Heart right ventricle (tissue), 16 donors: ENCODE results near the gene SH2D4B. TPM values are rescaled to one million over a fixed set of nuclear protein-coding genes. Genes with fewer than 3 reads are reported as not detected.
"Not testable (repeated sequence)": the region's sequence is repeated elsewhere in the genome, so short reads cannot be mapped to it uniquely, and the experiment has no call there.

Experiments used
- ATAC-seq, 8 donors: fragments of 200-7000 bp; cut with Tn5 transposase; one replicate each; pipeline ENCODE4 v1.9.1; 2020; ENCODE audit warnings: mild to moderate bottlenecking in 8 of 8, moderate library complexity in 8 of 8, moderate number of reproducible peaks in 1 of 8
- DNase-seq, 2 donors: peaks; one replicate each; pipeline ENCODE4 v3.0.0-alpha.2; 2020
- H3K27ac ChIP-seq, 10 donors: fragments of 200-600 bp; sonication (generic) in 2 of 10; one replicate each; pipeline versions ENCODE4 v1.5.0 to v1.8.0; 2020 to 2022; ENCODE audit warnings: mild to moderate bottlenecking in 3 of 10
- H3K27me3 ChIP-seq, 7 donors: fragments of 200-600 bp; one replicate each; pipeline ENCODE4 v1.8.0; 2021 to 2022; ENCODE audit warnings: mild to moderate bottlenecking in 2 of 7
- H3K36me3 ChIP-seq, 9 donors: fragments of 200-600 bp; sonication (generic) in 1 of 9; one replicate each; pipeline versions ENCODE4 v1.5.0 to v1.8.0; 2020 to 2022; ENCODE audit warnings: mild to moderate bottlenecking in 2 of 9
- H3K4me1 ChIP-seq, 9 donors: fragments of 200-600 bp; sonication (generic) in 1 of 9; one replicate each; pipeline versions ENCODE4 v1.5.0 to v1.8.0; 2020 to 2022; ENCODE audit warnings: mild to moderate bottlenecking in 4 of 9
- H3K4me3 ChIP-seq, 10 donors: fragments of 200-600 bp; sonication (generic) in 2 of 10; one replicate each; pipeline versions ENCODE4 v1.5.0 to v1.8.0; 2020 to 2022; ENCODE audit warnings: mild to moderate bottlenecking in 7 of 10, moderate library complexity in 2 of 10
- H3K9me3 ChIP-seq, 11 donors: fragments of 200-600 bp in 10 of 11; sonication (generic) in 2 of 11; one replicate each; pipeline versions ENCODE4 v1.5.0 to v1.8.0; 2013 to 2022; ENCODE audit warnings: mild to moderate bottlenecking in 2 of 11, control low read depth in 1 of 11, moderate library complexity in 1 of 11
- CTCF ChIP-seq, 9 donors: fragments of 200-600 bp; sonication (generic) in 2 of 9; IDR thresholded peaks; one replicate each; pipeline versions ENCODE4 v1.5.0 to v1.8.0; 2021 to 2022; ENCODE audit warnings: antibody characterized with exemption in 9 of 9, mild to moderate bottlenecking in 5 of 9, moderate library complexity in 1 of 9
- WGBS, 2 donors: extraction: QIAGEN DNeasy Blood & Tissue Kit; methylation state at CpG; one replicate each; pipeline ENCODE4 v1.1.7; 2013; ENCODE audit warnings: inconsistent platforms in 1 of 2; 5-methylcytosine and 5-hydroxymethylcytosine counted together
- intact Hi-C, 10 donors: fragments of 100-400 bp; cut with DNase I; formaldehyde crosslinking; loops; one replicate each; pipeline versions ENCODE4 v1.11.1 to v1.14.2; 2022
- polyA plus RNA-seq, 2 donors: library from polyadenylated mRNA; stranded (reverse); fragments of 200-250 nt; gene quantifications; one replicate each; pipeline ENCODE4 v1.2.3, GENCODE V29; 2013
- total RNA-seq, 10 donors: library from RNA; stranded (reverse); fragmentation: NEBNext Ultra II Directional in 3 of 10; extraction: Animal tissue kit (Norgen Biotek cat#: 25700) in 3 of 10; gene quantifications; one replicate each; pipeline versions ENCODE4 v1.2.1 to v1.2.4, GENCODE V29; 2021 to 2023
- donor health status: Arrhythmogenic right ventricular cardiomyopathy.
- donor health status: ischemic (EF 13 %, LVEDD 7.1; RV severe dilation, severe dysfunction).
- donor health status: healthy with polysubstance abuse.
- donor health status: DM: no; HTN: yes; CAD: no.
- donor health status: DM: no; HTN: no; CAD: no.
- donor health status: ischemic (EF 25% LVEDD 6.9; RV normal size, moderate dysfunction).
- donor health status: ischemic (EF 25% LVEDD 5.7; RV mildly dilated, moderate dysfunction).
- donor health status: healthy.
- donor health status: DM: yes; HTN: yes; CAD: no.
- donor health status: Ischemic cardiomyopathy.
- donor health status: ischemic (EF 35%, LVEDD 5.7; RV mildly dilated, moderate dysfunction).
- donor health status: nonischemic (EF 11% LVEDD 7.7; RV severe dilation, severe dysfunction).
- donor health status: DM: yes; HTN: yes; CAD: no.
- donor health status: PGD.
- donor health status: ischemic (EF 29% LVEDD 5.4; RV normal size, mild dysfunction).
- donor health status: nonischemic (EF 23%, LVEDD 6.1; RV moderate dilation, normal function).

The SH2D4B gene
- total and polyA plus RNA-seq, 12 donors, result not detected

- Histone ChIP-seq H3K9me3 (no peaks in the 10 kb centered on the region), H3K4me1 (peaks cover 0 to 58% (median 28%) of the 10 kb centered on the region in 9 donors), H3K4me3 (no peak overlapping the region), H3K27ac (peak overlapping the region in 5 of 10 donors; percentile 14 to 84 (median 71)), H3K36me3 (no peaks in the 10 kb centered on the region), H3K27me3 (no peaks in the 10 kb centered on the region)
- TF ChIP-seq CTCF (IDR thresholded peaks at IDR 0.05), result no peak
- DNase-seq, result no peak
- intact Hi-C loops, result loop anchor here in 1 of 10 donors (1.0 kb wide), 1 partner anchor 87 kb away; no protein-coding TSS in a partner anchor
- ATAC-seq, result no peak
- WGBS, 2 donors, result 48 to 54% methylated on average over 2 of the region's 2 CpGs
Observed at GRCh38 chr10:80530816-80531215, 6.9 kb upstream of the SH2D4B start.

- H3K27ac ChIP-seq, result no peak overlapping the region
- no peaks in the 10 kb centered on the region for H3K9me3 ChIP-seq
- DNase-seq (no peak), ATAC-seq (no peak)
- no peaks in the 10 kb centered on the region for H3K36me3 ChIP-seq
- peaks cover 0 to 55% (median 29%) of the 10 kb centered on the region in 9 donors for H3K4me1 ChIP-seq
- 94 to 96% methylated on average over 4 of the region's 4 CpGs for WGBS, 2 donors
- intact Hi-C loops, result no loop called here
- H3K27me3 ChIP-seq, result no peaks in the 10 kb centered on the region
- no peak for TF ChIP-seq CTCF (IDR thresholded peaks at IDR 0.05)
- H3K4me3 ChIP-seq, result no peak overlapping the region
Observed at GRCh38 chr10:80532571-80532970, 5.1 kb upstream of the SH2D4B start.

- ATAC-seq, H3K9me3 ChIP-seq, H3K4me3 ChIP-seq, H3K36me3 ChIP-seq, intact Hi-C loops, H3K27me3 ChIP-seq, DNase-seq, H3K27ac ChIP-seq: not testable (repeated sequence)
- H3K4me1 ChIP-seq, result peaks cover 0 to 40% (median 30%) of the 10 kb centered on the region in 9 donors
- WGBS, 2 donors, result 94% methylated on average over 14 of the region's 25 CpGs; no CpG with 5 or more reads in 1 of the 2 donors
Observed at GRCh38 chr10:80534059-80534458, 3.6 kb upstream of the SH2D4B start.

GRCh38 chr10:80534646-80535045 is 3.1 kb upstream of the SH2D4B start:
- peaks cover 0 to 37% (median 29%) of the 10 kb centered on the region in 9 donors for H3K4me1 ChIP-seq
- not testable (repeated sequence) for H3K27ac ChIP-seq, H3K4me3 ChIP-seq, H3K36me3 ChIP-seq, DNase-seq, H3K9me3 ChIP-seq, ATAC-seq, H3K27me3 ChIP-seq
- intact Hi-C loops, result loop anchor here in 1 of 10 donors (5.0 kb wide), 1 partner anchor 48 kb away; no protein-coding TSS in a partner anchor
- 93 to 95% methylated on average over 6 to 18 of the region's 30 CpGs for WGBS, 2 donors

GRCh38 chr10:80535671-80536360 is 1.9 kb upstream of the SH2D4B start:
- peak; percentile 56 to 83 (median 73) for TF ChIP-seq CTCF (IDR thresholded peaks at IDR 0.05)
- Histone ChIP-seq H3K27me3 (no peaks in the 10 kb centered on the region), H3K9me3 (no peaks in the 10 kb centered on the region), H3K4me3 (peak overlapping the region; percentile 21 to 59 (median 48)), H3K4me1 (peaks cover 0 to 37% (median 18%) of the 10 kb centered on the region in 9 donors), H3K27ac (peak overlapping the region in 8 of 10 donors; percentile 58 to 90 (median 71)), H3K36me3 (no peaks in the 10 kb centered on the region)
- ATAC-seq, result peak; percentile 82 to 94 (median 90)
- WGBS, 2 donors, result 36 to 47% methylated on average over 50 of the region's 50 CpGs
- intact Hi-C loops, result loop anchor here in 1 of 10 donors (5.0 kb wide), 1 partner anchor 46 kb away; no protein-coding TSS in a partner anchor
- DNase-seq, result peak; percentile 70 to 82
